EH (cell line): ENCODE data around the gene MT1X.
A peak's percentile ranks its signal among the peaks of the same experiment; 100 is the strongest.
"Not testable (repeated sequence)": the region's sequence is repeated elsewhere in the genome, so short reads cannot be mapped to it uniquely, and the experiment has no call there.

ENCODE experiments used
- DNase-seq: peaks from one replicate; pipeline ENCODE4 v3.0.0-alpha.2; 2015; ENCODE audit warnings: low read depth

MT1X gene

GRCh38 chr16:56653218-56653617, 29.1 kb upstream of the MT1X start:
- no peak for DNase-seq

GRCh38 chr16:56657555-56658326, 24.5 kb upstream of the MT1X start, which contains the start of gene MT1F:
TSS of gene MT1F (plus strand) at chr16:56657959. CDS start at chr16:56658059, 100 bp downstream.
- peak; percentile 65 for DNase-seq

DNA sequence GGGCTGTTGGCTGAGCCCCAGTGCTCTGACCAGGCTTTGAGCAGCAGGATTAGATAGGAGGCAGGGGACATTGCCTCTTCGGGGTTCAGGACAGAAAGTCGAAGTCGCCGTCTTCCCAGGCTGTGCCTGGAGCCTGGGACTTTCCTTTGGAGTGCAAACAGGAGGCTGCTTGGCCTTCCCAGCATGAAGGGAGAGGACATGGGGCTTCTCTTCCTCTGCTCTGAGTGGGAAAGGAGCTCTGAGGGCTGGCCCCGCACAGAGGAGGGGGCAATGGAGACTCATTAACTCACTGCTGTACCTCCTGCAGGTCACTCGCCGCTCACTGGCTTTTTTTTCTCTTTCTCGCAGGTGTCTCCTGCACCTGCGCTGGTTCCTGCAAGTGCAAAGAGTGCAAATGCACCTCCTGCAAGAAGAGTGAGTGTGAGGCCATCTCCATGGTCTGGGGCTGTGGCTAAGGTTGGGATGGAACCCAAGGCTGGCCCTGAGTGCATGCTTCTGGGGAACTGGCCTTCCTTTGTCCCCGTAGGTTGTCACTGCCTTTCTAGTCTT, 23.9 kb upstream of the MT1X start:
- DNase-seq, result no peak

- no peak for DNase-seq
These were observed 19.6 kb upstream of the MT1X start for GRCh38 chr16:56662357-56663354.

DNA sequence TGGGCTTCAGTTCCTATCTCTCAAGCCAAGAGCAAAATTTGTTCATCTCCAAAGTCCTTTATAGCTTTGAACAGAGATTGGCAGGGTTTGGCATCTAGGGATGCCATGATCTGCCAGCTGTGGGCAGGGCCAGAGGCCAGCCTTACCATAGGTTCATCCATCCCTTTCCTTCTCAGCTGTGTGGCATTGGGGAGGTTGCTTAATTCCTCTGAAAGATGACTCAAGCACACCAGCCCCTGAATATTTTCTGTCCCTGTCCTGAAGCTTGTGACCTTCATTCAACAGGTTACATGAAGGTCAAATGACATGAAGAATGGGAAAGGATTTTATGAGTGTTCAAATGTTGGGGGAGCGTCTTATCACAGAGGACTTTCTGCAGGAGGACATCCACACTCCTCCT, 17.8 kb upstream of the MT1X start:
- DNase-seq, result no peak

- not testable (repeated sequence) for DNase-seq
These were observed 16.7 kb upstream of the MT1X start for GRCh38 chr16:56665286-56666261.

- peak; percentile 55 for DNase-seq
These were observed 14.4 kb upstream of the MT1X start, which contains the start of gene MT1G for GRCh38 chr16:56667581-56668571. TSS of gene MT1G (minus strand) at chr16:56668065. CDS start at chr16:56667993, 72 bp downstream.

DNA sequence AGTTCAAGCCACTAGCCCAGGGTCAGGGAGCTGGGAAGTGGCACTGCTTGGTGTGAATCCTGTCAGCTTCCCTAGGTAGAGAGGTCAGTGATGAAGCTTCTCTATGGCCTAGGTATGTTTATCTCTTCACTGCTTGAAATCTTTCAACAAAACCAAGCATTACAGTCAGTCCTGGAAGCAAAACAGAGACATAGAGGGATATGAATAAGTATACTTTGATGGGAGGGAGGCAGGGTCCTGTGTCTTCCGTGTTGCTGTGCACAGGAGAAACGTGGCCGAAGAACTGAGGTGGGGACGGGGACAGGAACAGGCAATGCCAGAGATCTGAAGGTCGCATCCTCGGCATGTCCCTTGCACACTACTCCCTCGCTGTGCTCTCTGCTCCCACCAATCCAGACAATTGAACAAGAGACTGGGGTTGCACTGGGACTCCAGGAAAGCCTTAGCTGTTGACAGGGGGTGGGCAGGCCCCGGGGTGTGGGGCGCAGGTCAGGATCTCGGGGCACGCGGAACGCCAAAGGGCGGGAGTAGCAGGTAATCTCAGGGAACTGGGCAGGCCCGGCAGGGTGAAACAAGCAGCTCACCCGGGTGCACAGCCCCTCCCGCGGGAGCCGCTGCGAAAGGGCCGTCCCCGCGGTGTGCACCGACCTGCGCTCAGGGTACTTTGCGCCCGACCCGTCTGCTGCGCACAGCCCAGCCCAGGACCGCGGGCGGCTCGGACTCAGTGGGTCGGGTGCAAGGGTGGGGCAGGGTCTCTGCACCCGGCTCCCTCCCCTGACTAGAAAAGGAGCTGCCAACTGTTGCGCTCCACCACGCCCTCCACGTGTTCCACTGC, 13.0 kb upstream of the MT1X start, which contains the start of gene MT1H:
MT1H (plus strand) TSS at position 810 of the 835 bp plus-strand sequence. CDS start 71 bp downstream, outside the sequence.
- DNase-seq, result no peak

DNA sequence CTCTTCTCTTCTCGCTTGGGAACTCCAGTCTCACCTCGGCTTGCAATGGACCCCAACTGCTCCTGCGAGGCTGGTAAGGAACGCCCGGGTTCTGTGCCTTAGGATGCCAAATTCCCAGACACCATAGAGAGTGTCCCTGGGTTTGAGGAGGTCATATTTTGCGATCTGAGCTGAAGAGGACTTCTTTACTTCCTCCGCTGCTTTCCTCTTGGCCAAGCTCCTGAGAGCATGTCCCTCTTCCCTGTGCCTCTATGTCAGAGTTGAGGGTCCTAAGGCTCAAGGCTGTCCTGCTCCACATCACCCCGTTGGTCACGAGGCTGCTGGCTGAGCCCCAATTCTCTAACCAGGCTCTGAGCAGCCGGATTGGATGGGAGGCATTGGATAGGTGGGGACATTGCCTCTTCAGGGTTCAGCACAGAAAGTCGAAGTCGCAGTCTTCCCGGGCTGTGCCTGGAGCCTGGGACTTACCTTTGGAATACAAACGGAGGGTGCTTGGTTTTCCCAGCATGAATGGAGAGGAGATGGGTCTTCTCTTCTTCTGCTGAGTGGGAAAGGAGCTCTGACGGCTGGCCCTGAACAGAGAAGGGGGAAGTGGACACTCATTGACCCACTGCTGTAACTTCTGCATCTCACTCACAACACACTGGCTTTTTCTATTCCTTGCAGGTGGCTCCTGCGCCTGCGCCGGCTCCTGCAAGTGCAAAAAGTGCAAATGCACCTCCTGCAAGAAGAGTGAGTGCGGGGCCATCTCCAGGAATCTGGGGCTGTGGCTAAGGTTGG, 12.2 kb upstream of the MT1X start:
- DNase-seq, result no peak

- DNase-seq, result no peak
These were observed 11.7 kb upstream of the MT1X start for GRCh38 chr16:56670620-56670934.

DNA sequence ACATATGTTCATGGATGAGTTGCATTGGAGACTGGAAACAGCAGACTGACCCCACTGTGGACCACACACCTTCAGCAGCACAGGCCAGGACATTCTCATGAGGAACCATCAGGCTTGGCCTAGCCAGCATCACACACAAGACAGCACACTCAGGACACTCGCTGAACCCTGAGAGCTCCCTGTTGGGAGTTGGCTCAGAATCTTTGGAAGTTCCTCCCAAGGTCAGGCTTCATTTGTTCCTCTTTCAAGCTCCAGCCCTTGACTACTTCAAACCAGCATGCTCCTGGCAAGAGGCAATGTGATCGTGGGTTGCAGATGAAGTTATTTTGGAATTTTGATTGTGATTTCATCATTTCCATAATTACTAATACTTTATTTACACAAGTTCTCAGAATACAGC, 10.6 kb upstream of the MT1X start:
- not testable (repeated sequence) for DNase-seq

- DNase-seq, result not testable (repeated sequence)
These were observed 10.1 kb upstream of the MT1X start for GRCh38 chr16:56672171-56672570.

DNA sequence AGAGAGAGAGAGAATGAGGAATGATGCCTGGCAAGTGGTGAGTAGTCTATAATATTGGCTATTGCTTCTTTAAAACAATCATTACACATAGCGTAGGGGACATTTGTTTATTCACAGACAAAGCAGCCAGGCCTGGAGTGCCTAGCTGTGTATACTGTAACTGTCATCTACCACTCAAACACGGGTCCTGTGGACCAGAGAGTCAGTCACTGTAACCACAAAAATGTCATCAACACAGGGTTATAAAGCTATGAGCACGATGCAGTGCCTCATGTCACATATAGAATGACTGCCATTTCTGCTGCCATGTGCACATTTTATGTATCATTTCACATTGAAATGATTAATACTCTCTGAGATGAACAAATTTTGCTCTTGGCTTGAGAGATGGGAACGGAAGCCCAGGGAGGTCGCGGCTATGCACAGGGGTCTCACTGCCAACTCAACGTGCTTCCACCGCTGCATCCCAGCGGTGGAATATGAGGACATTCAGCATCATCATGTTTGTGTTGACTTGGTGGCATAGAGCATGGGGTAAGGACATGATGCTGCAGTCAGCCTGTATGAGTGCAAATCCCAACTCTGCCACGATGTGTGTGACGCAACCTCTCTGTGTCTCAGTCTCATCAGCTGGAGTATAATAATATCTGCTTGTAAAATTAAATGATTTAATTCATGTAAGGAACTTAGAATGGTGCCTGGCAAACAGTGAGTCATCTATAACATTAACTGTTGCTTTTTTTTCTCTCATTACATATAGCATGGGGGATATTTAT, 9.3 kb upstream of the MT1X start:
- DNase-seq, result no peak

DNA sequence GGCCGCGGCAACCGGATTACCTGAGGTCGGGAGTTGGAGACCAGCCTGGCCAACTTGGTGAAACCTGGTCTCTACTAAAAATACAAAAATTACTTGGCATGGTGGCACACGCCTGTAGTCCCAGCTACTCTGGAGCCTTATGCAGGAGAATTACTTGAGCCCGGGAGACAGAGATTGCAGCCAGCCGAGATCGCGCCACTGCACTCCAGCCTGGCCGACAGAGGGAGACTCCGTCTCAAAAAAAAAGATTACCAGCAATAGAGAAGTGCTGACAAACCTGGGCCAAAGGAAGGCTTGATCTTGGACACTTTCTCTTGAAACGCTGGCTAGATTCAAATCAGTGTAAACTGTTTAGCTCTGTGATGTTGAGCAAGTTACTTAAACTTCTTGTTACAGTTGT, 8.3 kb upstream of the MT1X start:
- DNase-seq, result peak; percentile 41

GRCh38 chr16:56674570-56674969, 7.7 kb upstream of the MT1X start:
- not testable (repeated sequence) for DNase-seq

GRCh38 chr16:56675685-56676210, 6.5 kb upstream of the MT1X start:
- DNase-seq, result no peak

DNA sequence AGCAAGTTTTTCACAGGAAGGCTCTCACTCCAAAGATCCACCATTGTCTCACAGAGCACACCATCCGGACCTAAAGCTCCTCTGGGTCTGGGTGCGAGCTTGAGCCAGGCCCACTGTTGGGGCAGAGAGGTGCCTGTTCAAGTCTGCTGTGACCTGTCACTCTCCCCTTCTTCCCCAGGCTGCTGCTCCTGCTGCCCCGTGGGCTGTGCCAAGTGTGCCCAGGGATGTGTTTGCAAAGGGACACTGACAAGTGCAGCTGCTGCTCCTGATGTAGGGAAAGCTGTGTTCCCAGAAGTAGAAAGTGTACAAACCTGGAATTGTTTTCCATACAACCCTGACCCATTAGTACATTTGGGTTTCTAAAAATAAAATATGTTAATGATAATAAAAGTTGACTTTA, 4.8 kb upstream of the MT1X start:
- no peak for DNase-seq
